GM19452 (cell line): ENCODE measurements around the gene NRIP2.

Experiments
- ATAC-seq: cut with Tn5 transposase; IDR thresholded peaks from one replicate; pipeline ENCODE4 v1.9.1; 2021; ENCODE audit not compliant: unreplicated experiment

Gene NRIP2

GRCh38 chr12:2776129-2776806 lies 58.6 kb downstream of the NRIP2 start:
- no peak for ATAC-seq

- ATAC-seq = no peak
Observed at GRCh38 chr12:2775431-2775830, 59.4 kb downstream of the NRIP2 start.
